PC-3 (cell line): ENCODE results near the gene CDK14. TPM values are rescaled to one million over a fixed set of nuclear protein-coding genes. Genes with fewer than 3 reads are reported as not detected.

ENCODE experiments used
- ATAC-seq: fragments of 200-7000 bp; cut with Tn5 transposase; 2 replicates; pipeline ENCODE4 v1.9.1; 2020; ENCODE audit warnings: mild to moderate bottlenecking, moderate library complexity
- BruUV-seq: library from RNA; stranded (reverse); fragments of 400-500 nt; replicated peaks from 2 replicates; lab custom pipeline; 2021; lab: Mats Ljungman, UMichigan
- CTCF ChIA-PET: fragments of 300-600 bp; sonication (Branson Sonifier 250); formaldehyde crosslinking; loops from one replicate; lab custom pipeline; 2022; ENCODE audit warnings: antibody characterized with exemption; lab: Charles Lee
- POLR2A ChIA-PET: fragments of 300-600 bp; sonication (Branson Sonifier 250); formaldehyde crosslinking; loops from one replicate; lab custom pipeline; 2022; ENCODE audit warnings: antibody characterized with exemption; ENCODE audit not compliant: unreplicated experiment; lab: Charles Lee
- DNase-seq: peaks from one replicate; pipeline ENCODE4 v3.0.0-alpha.2; 2015
- H2AFZ ChIP-seq: fragments of 300-600 bp; sonication (generic); 2 replicates; pipeline ENCODE4 v1.6.0; 2016; ENCODE audit warnings: antibody characterized with exemption, low read length
- H3F3A ChIP-seq: fragments of 300-600 bp; sonication (generic); one replicate; pipeline ENCODE4 v1.6.0; 2017; ENCODE audit warnings: antibody characterized with exemption, low read length, control low read depth, mild to moderate bottlenecking; ENCODE audit not compliant: unreplicated experiment
- H3K27ac ChIP-seq: fragments of 300-600 bp; sonication (generic); 2 replicates; pipeline ENCODE4 v1.5.1; 2016; ENCODE audit warnings: mild to moderate bottlenecking, low read length
- H3K27me3 ChIP-seq: fragments of 300-600 bp; sonication (generic); 2 replicates; pipeline ENCODE4 v1.6.1; 2016; ENCODE audit warnings: low read length, mixed read lengths
- H3K36me3 ChIP-seq: fragments of 300-600 bp; sonication (generic); 2 replicates; pipeline ENCODE4 v1.6.1; 2016; ENCODE audit warnings: low read depth, mixed run types, low read length, mixed read lengths
- H3K4me1 ChIP-seq: fragments of 300-600 bp; sonication (generic); 2 replicates; pipeline ENCODE4 v1.5.1; 2016; ENCODE audit warnings: low read length; ENCODE audit not compliant: insufficient read depth
- H3K4me2 ChIP-seq: fragments of 300-600 bp; sonication (generic); 2 replicates; pipeline ENCODE4 v1.6.0; 2016; ENCODE audit warnings: low read length
- H3K4me3 ChIP-seq: fragments of 300-600 bp; sonication (generic); 2 replicates; pipeline ENCODE4 v1.5.1; 2016; ENCODE audit warnings: mild to moderate bottlenecking, low read length, mixed read lengths
- H3K79me2 ChIP-seq: fragments of 300-600 bp; sonication (generic); 2 replicates; pipeline ENCODE4 v1.6.1; 2017; ENCODE audit warnings: low read length, mixed read lengths
- H3K9ac ChIP-seq: fragments of 300-600 bp; sonication (generic); 2 replicates; pipeline ENCODE4 v1.6.0; 2016; ENCODE audit warnings: mild to moderate bottlenecking, low read length
- H3K9me2 ChIP-seq: fragments of 300-600 bp; sonication (generic); replicated peaks from 2 replicates; pipeline ENCODE4 v1.6.1; 2016; ENCODE audit warnings: mixed run types, low read length, mixed read lengths
- H3K9me3 ChIP-seq: fragments of 300-600 bp; sonication (generic); 2 replicates; pipeline ENCODE4 v1.6.1; 2016; ENCODE audit warnings: low read length, mixed read lengths
- H4K20me1 ChIP-seq: fragments of 300-600 bp; sonication (generic); 2 replicates; pipeline ENCODE4 v1.6.1; 2016; ENCODE audit warnings: low read length, mixed read lengths
- EZH2 ChIP-seq: fragments of 300-600 bp; sonication (generic); IDR thresholded peaks from one replicate; pipeline ENCODE4 v1.6.1; 2017; ENCODE audit warnings: antibody characterized with exemption, mild to moderate bottlenecking, low read length; ENCODE audit not compliant: unreplicated experiment
- EZH2phosphoT487 ChIP-seq: fragments of 300-600 bp; sonication (generic); IDR thresholded peaks from 2 replicates; pipeline ENCODE4 v1.6.1; 2018; ENCODE audit warnings: mild to moderate bottlenecking, antibody characterized with exemption, low read length, borderline replicate concordance
- intact Hi-C: fragments of 100-400 bp; cut with micrococcal nuclease; formaldehyde crosslinking; loops from 2 replicates; pipeline ENCODE4 v1.9.0; 2023
- total RNA-seq: library from RNA; depleted of rRNA; stranded (reverse); fragments of >200 nt; gene quantifications from 2 replicates; pipeline ENCODE4 v1.2.3, GENCODE V29; 2014
- TF ChIP-seq, protein P1 (sequence below): fragments of 300-600 bp; sonication (generic); conservative IDR thresholded peaks from 2 replicates; pipeline ENCODE4 v1.5.1; 2017; ENCODE audit warnings: antibody characterized with exemption, low read depth, mild to moderate bottlenecking, low read length

The CDK14 gene
- total RNA-seq, 1 experiment from 2014 or later, result 8.2 TPM

DNA sequence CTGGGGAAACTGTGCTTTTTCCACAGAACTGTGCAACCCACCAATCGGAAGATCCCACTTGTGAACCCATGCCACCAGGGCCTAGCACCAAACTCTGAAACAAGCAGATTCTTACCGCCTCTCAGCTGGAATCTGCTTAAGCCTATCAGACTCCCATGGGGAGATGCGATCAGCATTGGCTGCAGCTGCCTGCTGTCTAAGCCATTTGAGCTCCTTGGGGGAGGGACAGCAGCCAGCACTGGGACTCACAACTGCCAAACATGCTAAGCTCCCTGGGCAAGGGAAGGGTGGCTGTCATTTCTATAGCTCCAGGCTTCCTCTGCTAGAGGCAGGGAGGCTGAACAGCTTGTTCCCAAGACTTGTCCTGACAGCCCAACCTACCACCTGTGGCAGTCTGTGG, 283.8 kb downstream of the CDK14 start:
- no peak for ATAC-seq
- Histone ChIP-seq H4K20me1 (no peaks in the 10 kb centered on the region), H3K9me3 (no peaks in the 10 kb centered on the region), H3K4me3 (no peak overlapping the region), H3K9me2 (no peaks in the 10 kb centered on the region), H3K4me2 (no peak overlapping the region), H3K79me2 (no peaks in the 10 kb centered on the region), H2AFZ (no peak overlapping the region), H3F3A (no peaks in the 10 kb centered on the region), H3K36me3 (no peaks in the 10 kb centered on the region), H3K27me3 (no peaks in the 10 kb centered on the region), H3K27ac (no peak overlapping the region), H3K4me1 (no peaks in the 10 kb centered on the region), H3K9ac (no peak overlapping the region)
- CTCF ChIA-PET, result no interaction called here
- POLR2A ChIA-PET, result no interaction called here
- DNase-seq, result no peak
- no peak for TF ChIP-seq EZH2
- TF ChIP-seq, protein P1, sequence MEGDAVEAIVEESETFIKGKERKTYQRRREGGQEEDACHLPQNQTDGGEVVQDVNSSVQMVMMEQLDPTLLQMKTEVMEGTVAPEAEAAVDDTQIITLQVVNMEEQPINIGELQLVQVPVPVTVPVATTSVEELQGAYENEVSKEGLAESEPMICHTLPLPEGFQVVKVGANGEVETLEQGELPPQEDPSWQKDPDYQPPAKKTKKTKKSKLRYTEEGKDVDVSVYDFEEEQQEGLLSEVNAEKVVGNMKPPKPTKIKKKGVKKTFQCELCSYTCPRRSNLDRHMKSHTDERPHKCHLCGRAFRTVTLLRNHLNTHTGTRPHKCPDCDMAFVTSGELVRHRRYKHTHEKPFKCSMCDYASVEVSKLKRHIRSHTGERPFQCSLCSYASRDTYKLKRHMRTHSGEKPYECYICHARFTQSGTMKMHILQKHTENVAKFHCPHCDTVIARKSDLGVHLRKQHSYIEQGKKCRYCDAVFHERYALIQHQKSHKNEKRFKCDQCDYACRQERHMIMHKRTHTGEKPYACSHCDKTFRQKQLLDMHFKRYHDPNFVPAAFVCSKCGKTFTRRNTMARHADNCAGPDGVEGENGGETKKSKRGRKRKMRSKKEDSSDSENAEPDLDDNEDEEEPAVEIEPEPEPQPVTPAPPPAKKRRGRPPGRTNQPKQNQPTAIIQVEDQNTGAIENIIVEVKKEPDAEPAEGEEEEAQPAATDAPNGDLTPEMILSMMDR, result no peak
- TF ChIP-seq EZH2phosphoT487, result no peak
- intact Hi-C loops, result no loop called here
- no TSS peak for BruUV-seq

DNA sequence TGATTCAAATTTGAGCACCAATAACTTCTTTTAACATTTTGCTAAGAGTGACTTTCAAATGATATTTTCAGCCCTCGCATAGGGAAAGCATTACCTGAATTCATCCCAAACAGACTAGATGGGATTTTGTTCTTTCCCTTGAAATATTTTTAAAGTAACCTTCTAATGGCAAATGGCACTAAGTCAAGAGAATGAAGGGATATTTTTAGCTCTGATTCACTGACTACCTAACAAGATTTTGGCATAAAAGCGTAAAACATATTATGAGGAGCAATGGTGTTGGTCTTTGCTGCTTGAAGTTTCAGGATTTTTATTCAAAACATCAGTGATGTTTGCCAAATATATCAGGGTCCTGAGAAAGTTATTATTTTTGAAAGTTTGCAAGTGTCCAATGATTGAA, 290.3 kb downstream of the CDK14 start:
- Histone ChIP-seq H2AFZ (no peak overlapping the region), H3K27me3 (no peaks in the 10 kb centered on the region), H3K9me2 (no peaks in the 10 kb centered on the region), H3K9ac (no peak overlapping the region), H3K27ac (no peak overlapping the region), H3K79me2 (no peaks in the 10 kb centered on the region), H4K20me1 (no peaks in the 10 kb centered on the region), H3K36me3 (no peaks in the 10 kb centered on the region), H3F3A (no peaks in the 10 kb centered on the region), H3K4me3 (no peak overlapping the region), H3K9me3 (no peaks in the 10 kb centered on the region), H3K4me1 (no peaks in the 10 kb centered on the region), H3K4me2 (no peak overlapping the region)
- ChIA-PET POLR2A (no interaction called here), CTCF (no interaction called here)
- BruUV-seq, result no TSS peak
- intact Hi-C loops, result no loop called here
- DNase-seq (no peak), ATAC-seq (no peak)
- TF ChIP-seq, protein P1, result no peak
- TF ChIP-seq EZH2phosphoT487 (no peak), EZH2 (no peak)

DNA sequence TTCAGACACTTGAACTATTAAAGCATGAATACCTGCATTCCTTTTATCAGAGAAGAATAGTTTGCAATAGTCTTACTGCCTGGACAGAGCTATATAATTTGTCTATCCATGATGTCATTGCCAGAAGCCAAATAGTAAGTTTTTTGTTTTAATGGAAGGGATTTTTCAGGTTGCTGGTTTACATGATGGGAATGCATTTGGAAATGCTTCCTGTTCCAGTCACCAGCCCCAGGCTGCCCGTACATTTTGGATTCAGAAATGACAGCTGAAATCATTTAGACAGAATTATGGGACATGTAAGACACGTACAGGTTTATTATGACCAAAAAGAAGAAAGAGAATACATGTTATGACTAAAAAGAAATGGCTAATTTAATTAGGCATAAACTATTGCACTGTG, 293.1 kb downstream of the CDK14 start:
- H3F3A ChIP-seq, result no peaks in the 10 kb centered on the region
- no peaks in the 10 kb centered on the region for H3K4me1 ChIP-seq
- CTCF ChIA-PET, result no interaction called here
- POLR2A ChIA-PET, result no interaction called here
- H3K9me3 ChIP-seq, result no peaks in the 10 kb centered on the region
- H3K36me3 ChIP-seq, result no peaks in the 10 kb centered on the region
- no peaks in the 10 kb centered on the region for H4K20me1 ChIP-seq
- intact Hi-C loops, result no loop called here
- TF ChIP-seq, protein P1, result no peak
- TF ChIP-seq EZH2phosphoT487, result no peak
- no peak for TF ChIP-seq EZH2
- no peak overlapping the region for H3K9ac ChIP-seq
- no peaks in the 10 kb centered on the region for H3K27me3 ChIP-seq
- H3K79me2 ChIP-seq, result no peaks in the 10 kb centered on the region
- H3K27ac ChIP-seq, result no peak overlapping the region
- DNase-seq (no peak), ATAC-seq (no peak)
- no peak overlapping the region for H2AFZ ChIP-seq
- H3K4me2 ChIP-seq, result no peak overlapping the region
- no TSS peak for BruUV-seq
- H3K9me2 ChIP-seq, result no peaks in the 10 kb centered on the region
- H3K4me3 ChIP-seq, result no peak overlapping the region
